Transverse colon (tissue), 3 donors: ENCODE measurements around the gene EDC3.

Experiments used
- POLR2A ChIP-seq: fragments of 450-650 bp; IDR thresholded peaks from one replicate; pipeline ENCODE4 v1.6.1; 2016; ENCODE audit warnings: antibody characterized with exemption, mild to moderate bottlenecking, moderate library complexity
- POLR2AphosphoS5 ChIP-seq, 3 donors: sonication (generic); formaldehyde crosslinking; IDR thresholded peaks; one replicate each; pipeline ENCODE4 v1.6.1; 2016; ENCODE audit warnings: antibody characterized with exemption in 3 of 3

GRCh38 chr15:74710319-74711094, 14.7 kb upstream of the EDC3 start:
- TF ChIP-seq POLR2A: no peak
- no peak for TF ChIP-seq POLR2AphosphoS5 (IDR thresholded peaks at IDR 0.05)
